A673 (cell line): ENCODE data around the gene OSBP2. TPM values are rescaled to one million over a fixed set of nuclear protein-coding genes. Genes with fewer than 3 reads are reported as not detected.

Source experiments
- BruUV-seq: library from RNA; stranded (reverse); fragments of 400-500 nt; replicated peaks from 2 replicates; lab custom pipeline; 2021; lab: Mats Ljungman, UMichigan
- CTCF ChIA-PET: fragments of 300-600 bp; sonication (Branson Sonifier 250); formaldehyde crosslinking; loops from one replicate; lab custom pipeline; 2022; ENCODE audit warnings: antibody characterized with exemption; lab: Charles Lee
- POLR2A ChIA-PET: fragments of 300-600 bp; sonication (Branson Sonifier 250); formaldehyde crosslinking; loops from one replicate; lab custom pipeline; 2022; ENCODE audit warnings: antibody characterized with exemption; ENCODE audit not compliant: low non-redundant PET; lab: Charles Lee
- DNase-seq: peaks from one replicate; pipeline ENCODE4 v3.0.0-alpha.2; 2015; ENCODE audit warnings: low spot score
- H3K27ac ChIP-seq: fragments of 200-600 bp; sonication (generic); 2 replicates; pipeline ENCODE4 v1.5.1; 2016; ENCODE audit warnings: mixed run types, low read depth, mild to moderate bottlenecking, mixed read lengths, antibody characterized with exemption, low read length; ENCODE audit not compliant: poor library complexity, severe bottlenecking
- H3K27me3 ChIP-seq: fragments of 200-600 bp; sonication (generic); replicated peaks from 2 replicates; pipeline ENCODE4 v1.6.1; 2017; ENCODE audit warnings: mixed run types, low read depth, mild to moderate bottlenecking, mixed read lengths, antibody characterized with exemption, low read length; ENCODE audit not compliant: insufficient read depth, poor library complexity
- H3K36me3 ChIP-seq: fragments of 200-600 bp; sonication (generic); 2 replicates; pipeline ENCODE4 v1.6.1; 2016; ENCODE audit warnings: mixed run types, mild to moderate bottlenecking, mixed read lengths, antibody characterized with exemption, low read length; ENCODE audit not compliant: insufficient read depth, poor library complexity, severe bottlenecking
- H3K4me1 ChIP-seq: fragments of 200-600 bp; sonication (generic); 2 replicates; pipeline ENCODE4 v1.6.1; 2017; ENCODE audit warnings: mixed run types, mild to moderate bottlenecking, mixed read lengths, antibody characterized with exemption, low read length; ENCODE audit not compliant: insufficient read depth, poor library complexity, severe bottlenecking
- H3K4me3 ChIP-seq: fragments of 200-600 bp; sonication (generic); 2 replicates; pipeline ENCODE4 v1.5.1; 2016; ENCODE audit warnings: low read depth, mixed run types, mild to moderate bottlenecking, mixed read lengths, low read length; ENCODE audit not compliant: poor library complexity, severe bottlenecking
- H3K9me3 ChIP-seq: fragments of 200-600 bp; sonication (generic); 2 replicates; pipeline ENCODE4 v1.6.1; 2016; ENCODE audit warnings: mixed run types, low read depth, mild to moderate bottlenecking, mixed read lengths, antibody characterized with exemption, low read length; ENCODE audit not compliant: poor library complexity, severe bottlenecking
- EZH2 ChIP-seq: fragments of 200-600 bp; sonication (generic); IDR thresholded peaks from 2 replicates; pipeline ENCODE4 v1.6.1; 2017; ENCODE audit warnings: borderline replicate concordance, low read depth, mild to moderate bottlenecking, mixed read lengths, antibody characterized with exemption, low read length; ENCODE audit not compliant: poor library complexity, severe bottlenecking
- intact Hi-C: fragments of 100-400 bp; cut with micrococcal nuclease; formaldehyde crosslinking; loops from one replicate; pipeline ENCODE4 v1.10.0; 2022; ENCODE audit not compliant: unreplicated experiment
- total RNA-seq: library from RNA; stranded (reverse); gene quantifications from 2 replicates; pipeline ENCODE4 v1.2.3, GENCODE V29; 2021
- TF ChIP-seq, protein P1 (sequence below): fragments of 300-800, 200-600 bp; sonication (generic); conservative IDR thresholded peaks from 2 replicates; pipeline ENCODE4 v1.5.1; 2017; ENCODE audit warnings: low read depth, mild to moderate bottlenecking, antibody characterized with exemption, low read length, moderate library complexity, mixed read lengths

OSBP2 gene
- total RNA-seq, 1 experiment from 2014 or later = 1.8 TPM

DNA sequence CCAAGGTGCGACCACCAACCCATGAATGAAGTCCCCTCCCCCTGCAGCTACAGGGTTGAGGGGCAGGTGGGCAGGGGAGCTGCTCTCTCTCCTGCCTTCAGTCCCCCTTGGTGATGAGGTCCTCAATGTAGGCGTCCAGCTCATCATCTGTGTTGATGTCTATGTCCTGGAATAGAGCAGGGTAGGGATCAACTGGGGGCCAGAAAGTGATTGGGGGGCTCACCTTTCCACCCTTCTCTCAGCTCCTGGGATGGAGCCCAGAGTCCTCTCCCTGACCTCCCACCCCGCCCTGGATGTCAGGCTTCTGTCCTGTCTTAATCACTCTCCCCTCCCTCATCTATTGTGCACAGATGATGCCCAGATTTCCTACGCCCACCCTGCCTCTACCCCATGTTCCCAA, 232.0 kb downstream of the OSBP2 start:
- ChIA-PET POLR2A (no interaction called here), CTCF (no interaction called here)
- Histone ChIP-seq H3K27me3 (no peaks in the 10 kb centered on the region), H3K36me3 (peaks cover 49% of the 10 kb centered on the region), H3K27ac (no peak overlapping the region), H3K9me3 (no peaks in the 10 kb centered on the region), H3K4me3 (no peak overlapping the region), H3K4me1 (peaks cover 3% of the 10 kb centered on the region)
- BruUV-seq = no TSS peak
- intact Hi-C loops = no loop called here
- DNase-seq = no peak
- TF ChIP-seq, protein P1, sequence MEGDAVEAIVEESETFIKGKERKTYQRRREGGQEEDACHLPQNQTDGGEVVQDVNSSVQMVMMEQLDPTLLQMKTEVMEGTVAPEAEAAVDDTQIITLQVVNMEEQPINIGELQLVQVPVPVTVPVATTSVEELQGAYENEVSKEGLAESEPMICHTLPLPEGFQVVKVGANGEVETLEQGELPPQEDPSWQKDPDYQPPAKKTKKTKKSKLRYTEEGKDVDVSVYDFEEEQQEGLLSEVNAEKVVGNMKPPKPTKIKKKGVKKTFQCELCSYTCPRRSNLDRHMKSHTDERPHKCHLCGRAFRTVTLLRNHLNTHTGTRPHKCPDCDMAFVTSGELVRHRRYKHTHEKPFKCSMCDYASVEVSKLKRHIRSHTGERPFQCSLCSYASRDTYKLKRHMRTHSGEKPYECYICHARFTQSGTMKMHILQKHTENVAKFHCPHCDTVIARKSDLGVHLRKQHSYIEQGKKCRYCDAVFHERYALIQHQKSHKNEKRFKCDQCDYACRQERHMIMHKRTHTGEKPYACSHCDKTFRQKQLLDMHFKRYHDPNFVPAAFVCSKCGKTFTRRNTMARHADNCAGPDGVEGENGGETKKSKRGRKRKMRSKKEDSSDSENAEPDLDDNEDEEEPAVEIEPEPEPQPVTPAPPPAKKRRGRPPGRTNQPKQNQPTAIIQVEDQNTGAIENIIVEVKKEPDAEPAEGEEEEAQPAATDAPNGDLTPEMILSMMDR = no peak
- no peak for TF ChIP-seq EZH2

DNA sequence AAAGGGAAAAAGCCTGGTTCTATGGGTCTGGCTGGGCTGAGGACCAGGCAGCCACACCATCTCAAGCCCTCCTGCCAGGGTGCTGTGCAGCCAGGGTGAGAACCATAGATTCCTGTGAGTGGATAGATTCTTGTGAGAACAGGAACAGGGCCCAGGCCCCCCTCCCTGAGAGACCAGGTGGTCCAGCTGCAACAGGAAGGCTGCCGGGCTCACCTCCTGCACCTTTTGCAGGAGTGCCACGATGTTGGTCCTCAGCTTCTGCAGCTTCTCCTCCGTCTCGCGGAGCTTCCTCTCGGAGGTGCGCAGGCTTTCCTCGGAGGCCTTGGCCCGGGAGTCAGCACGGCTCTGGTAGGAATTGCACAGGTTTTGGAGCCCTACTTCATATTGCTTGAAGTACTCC, 233.1 kb downstream of the OSBP2 start:
- POLR2A ChIA-PET = no interaction called here
- Histone ChIP-seq H3K27ac (no peak overlapping the region), H3K36me3 (peaks cover 60% of the 10 kb centered on the region), H3K4me3 (no peak overlapping the region), H3K27me3 (no peaks in the 10 kb centered on the region), H3K4me1 (no peaks in the 10 kb centered on the region), H3K9me3 (no peaks in the 10 kb centered on the region)
- DNase-seq = no peak
- no TSS peak for BruUV-seq
- TF ChIP-seq, protein P1 = no peak
- TF ChIP-seq EZH2 = no peak
- intact Hi-C loops = no loop called here
- CTCF ChIA-PET = no interaction called here

DNA sequence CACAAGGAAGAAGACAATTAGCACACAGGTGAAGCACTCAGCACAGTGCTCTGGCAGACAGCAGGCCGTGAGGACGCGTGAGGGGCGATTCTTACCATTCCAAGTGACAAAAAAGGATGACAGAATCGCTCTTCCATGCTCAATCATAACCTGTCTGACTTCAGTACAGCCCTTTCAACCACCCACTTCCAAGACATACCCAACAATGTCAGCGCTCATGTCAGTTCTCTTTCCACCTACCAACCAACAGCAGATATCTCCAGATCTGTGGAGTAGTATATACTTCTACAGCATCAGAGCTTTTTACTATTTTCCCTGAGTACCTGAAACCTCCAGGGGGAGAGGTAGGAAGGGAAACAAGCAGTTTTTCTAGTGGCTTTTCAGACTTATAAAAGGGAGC, 233.7 kb downstream of the OSBP2 start:
- CTCF ChIA-PET = no interaction called here
- peaks cover 64% of the 10 kb centered on the region for H3K36me3 ChIP-seq
- BruUV-seq = no TSS peak

More for the DNA sequence above, 233.7 kb downstream of the OSBP2 start:
- POLR2A ChIA-PET = no interaction called here
- intact Hi-C loops = no loop called here
- Histone ChIP-seq H3K9me3 (no peaks in the 10 kb centered on the region), H3K4me1 (no peaks in the 10 kb centered on the region), H3K27ac (no peak overlapping the region), H3K4me3 (no peak overlapping the region), H3K27me3 (no peaks in the 10 kb centered on the region)
- DNase-seq = no peak
- TF ChIP-seq, protein P1 = no peak
- TF ChIP-seq EZH2 = no peak
